HL-60 (cell line): ENCODE data around the gene PNMT.

Source experiments
- REST ChIP-seq: IDR thresholded peaks from 2 replicates; pipeline ENCODE4 v1.6.1; 2012; ENCODE audit warnings: low read depth; ENCODE audit not compliant: insufficient replicate concordance
- SPI1 ChIP-seq: IDR thresholded peaks from 2 replicates; pipeline ENCODE4 v1.6.1; 2012; ENCODE audit warnings: low read depth, mild to moderate bottlenecking, borderline replicate concordance

GRCh38 chr17:39662551-39663339 is 5.5 kb upstream of the PNMT start:
- TF ChIP-seq SPI1, result no peak
- no peak for TF ChIP-seq REST
